CD14-positive monocyte (primary cell): ENCODE measurements around the gene CES1. TPM values are rescaled to one million over a fixed set of nuclear protein-coding genes. Genes with fewer than 3 reads are reported as not detected.
"Not testable (repeated sequence)": the region's sequence is repeated elsewhere in the genome, so short reads cannot be mapped to it uniquely, and the experiment has no call there.

Source experiments
- DNase-seq, 3 donors: peaks; one replicate each; pipeline ENCODE4 v3.0.0-alpha.2; 2011 to 2022
- H2AFZ ChIP-seq: 2 replicates; pipeline ENCODE4 v1.6.0; 2012; ENCODE audit warnings: mild to moderate bottlenecking, low read depth, low read length, inconsistent platforms; ENCODE audit not compliant: insufficient read depth, poor library complexity, severe bottlenecking
- H3K27ac ChIP-seq, 2 donors: 1 replicate in 1 of 2; 2 replicates in 1 of 2; pipeline ENCODE4 v1.5.1; 2012 to 2013; ENCODE audit warnings: low read length in 2 of 2, control low read depth in 1 of 2, inconsistent platforms in 1 of 2, low read depth in 1 of 2, mild to moderate bottlenecking in 1 of 2
- H3K27me3 ChIP-seq, 2 donors: one replicate each; pipeline versions ENCODE4 v1.6.0 to v1.6.1; 2011 to 2013; ENCODE audit warnings: low read length in 2 of 2; ENCODE audit not compliant: control insufficient read depth in 2 of 2, insufficient read depth in 2 of 2
- H3K36me3 ChIP-seq, 2 donors: replicated peaks in 1 of 2; 1 replicate in 1 of 2; 2 replicates in 1 of 2; pipeline versions ENCODE4 v1.5.1 to v1.6.1; 2012 to 2013; ENCODE audit warnings: low read length in 2 of 2, control low read depth in 1 of 2, inconsistent platforms in 1 of 2, mild to moderate bottlenecking in 1 of 2; ENCODE audit not compliant: insufficient read depth in 2 of 2, control insufficient read depth in 1 of 2
- H3K4me1 ChIP-seq, 2 donors: 1 replicate in 1 of 2; 2 replicates in 1 of 2; pipeline versions ENCODE4 v1.5.1 to v1.6.1; 2012 to 2013; ENCODE audit warnings: low read length in 2 of 2, control low read depth in 1 of 2, inconsistent platforms in 1 of 2, mild to moderate bottlenecking in 1 of 2, moderate library complexity in 1 of 2; ENCODE audit not compliant: insufficient read depth in 2 of 2, control insufficient read depth in 1 of 2
- H3K4me2 ChIP-seq: replicated peaks from 2 replicates; pipeline ENCODE3; 2012; ENCODE audit warnings: low read length, moderate library complexity, mild to moderate bottlenecking; ENCODE audit not compliant: poor library complexity, severe bottlenecking; ENCODE audit errors: extremely low read depth
- H3K4me3 ChIP-seq, 3 experiments: fragments of 200-600 bp in 1 of 3; sonication (generic) in 1 of 3; replicated peaks in 1 of 3; 1 replicate in 2 of 3; 2 replicates in 1 of 3; pipeline ENCODE4 v1.5.1; 2011 to 2013; ENCODE audit warnings: low read length in 3 of 3, mild to moderate bottlenecking in 3 of 3, control low read depth in 2 of 3, low read depth in 2 of 3, inconsistent platforms in 1 of 3, moderate library complexity in 1 of 3
- H3K79me2 ChIP-seq: 2 replicates; pipeline ENCODE4 v1.6.0; 2012; ENCODE audit warnings: mild to moderate bottlenecking, control low read depth, inconsistent platforms, low read length, moderate library complexity; ENCODE audit not compliant: insufficient read depth
- H3K9ac ChIP-seq: 2 replicates; pipeline ENCODE4 v1.6.0; 2017; ENCODE audit warnings: low read length, mild to moderate bottlenecking; ENCODE audit not compliant: insufficient read depth, poor library complexity, severe bottlenecking
- H3K9me3 ChIP-seq, 2 donors: replicated peaks in 1 of 2; 1 replicate in 1 of 2; 2 replicates in 1 of 2; pipeline versions ENCODE4 v1.5.1 to v1.6.1; 2012 to 2013; ENCODE audit warnings: low read length in 2 of 2, control low read depth in 1 of 2; ENCODE audit not compliant: control insufficient read depth in 1 of 2, insufficient read depth in 1 of 2
- H4K20me1 ChIP-seq: 2 replicates; pipeline ENCODE4 v1.6.0; 2012; ENCODE audit warnings: mild to moderate bottlenecking, low read length, control low read depth, moderate library complexity; ENCODE audit not compliant: insufficient read depth
- H3K27ac Mint-ChIP-seq, 7 donors: one replicate each; pipeline ENCODE4 v1.8.0; 2020; ENCODE audit warnings: mild to moderate bottlenecking in 7 of 7, mixed read lengths in 7 of 7, moderate library complexity in 6 of 7, inconsistent platforms in 2 of 7
- H3K27me3 Mint-ChIP-seq, 3 donors: one replicate each; pipeline ENCODE4 v1.8.0; 2021 to 2022; ENCODE audit warnings: low read depth in 3 of 3, mild to moderate bottlenecking in 3 of 3, mixed read lengths in 3 of 3, moderate library complexity in 3 of 3, inconsistent platforms in 1 of 3
- H3K36me3 Mint-ChIP-seq, 2 donors: one replicate each; pipeline ENCODE4 v1.8.0; 2020; ENCODE audit warnings: mixed read lengths in 2 of 2, inconsistent platforms in 1 of 2, mild to moderate bottlenecking in 1 of 2
- H3K4me1 Mint-ChIP-seq: one replicate; pipeline ENCODE4 v1.8.0; 2020; ENCODE audit warnings: mild to moderate bottlenecking, mixed read lengths
- H3K4me3 Mint-ChIP-seq, 2 donors: one replicate each; pipeline ENCODE4 v1.8.0; 2020; ENCODE audit warnings: mild to moderate bottlenecking in 2 of 2, mixed read lengths in 2 of 2, moderate library complexity in 1 of 2
- H3K9me3 Mint-ChIP-seq, 7 donors: one replicate each; pipeline ENCODE4 v1.8.0; 2020 to 2022; ENCODE audit warnings: mixed read lengths in 7 of 7, mild to moderate bottlenecking in 6 of 7, moderate library complexity in 6 of 7, inconsistent platforms in 2 of 7
- WGBS: methylation state at CpG from one replicate; pipeline ENCODE4 v1.1.5; 2013; ENCODE audit warnings: missing lambda C conversion rate; ENCODE audit not compliant: insufficient coverage; 5-methylcytosine and 5-hydroxymethylcytosine counted together
- intact Hi-C, 2 donors: fragments of 100-400 bp; cut with micrococcal nuclease; formaldehyde crosslinking; loops; one replicate each; pipeline versions ENCODE4 v1.15.0 to v1.15.1; 2023
- polyA plus RNA-seq, 3 donors: library from polyadenylated mRNA; depleted of rRNA in 1 of 3; unstranded in 2 of 3; stranded (reverse) in 1 of 3; fragments of 300-500 nt in 2 of 3; fragments of >200 nt in 1 of 3; fragmentation: Illumina TruSeq in 2 of 3; gene quantifications; 1 replicate in 2 of 3; 2 replicates in 1 of 3; pipeline ENCODE4 v1.2.3, GENCODE V29; 2012 to 2021
- TF ChIP-seq, protein P1 (sequence below): fragments of 200-600 bp; IDR thresholded peaks from one replicate; pipeline ENCODE4 v1.8.0; 2022; ENCODE audit warnings: antibody characterized with exemption, mild to moderate bottlenecking

The CES1 gene
- polyA plus RNA-seq, 3 donors = 38.4 to 190 (median 62.0) TPM

DNA sequence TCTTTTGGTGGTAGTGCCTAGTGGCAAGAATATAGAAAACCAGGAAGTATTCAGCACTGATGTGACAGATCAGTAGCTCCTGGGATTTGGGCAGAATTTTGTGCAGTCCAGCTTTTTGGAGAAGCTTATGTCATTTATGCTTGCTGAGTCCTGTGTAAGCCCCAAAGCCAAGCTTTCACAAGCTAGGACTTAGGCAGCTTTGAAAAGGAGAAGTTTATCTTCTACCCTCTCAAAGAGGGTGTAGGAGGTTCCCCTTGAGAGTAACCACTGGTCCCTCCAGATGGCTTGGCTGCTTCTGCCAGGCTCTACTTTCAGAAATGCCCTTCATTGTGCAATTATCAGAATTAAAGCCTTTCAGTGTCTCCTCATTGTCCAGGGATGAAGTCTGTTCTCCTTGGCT is 78.8 kb downstream of the CES1 start:
- peak; percentile 44 to 72 (median 59) for DNase-seq
- H3K4me3 Mint-ChIP-seq = no peak overlapping the region
- H2AFZ ChIP-seq = no peak overlapping the region

GRCh38 chr16:55753145-55753631 is 79.7 kb downstream of the CES1 start:
- not testable (repeated sequence) for H3K27me3 Mint-ChIP-seq, H4K20me1 ChIP-seq, H2AFZ ChIP-seq, H3K36me3 ChIP-seq, H3K79me2 ChIP-seq, H3K36me3 Mint-ChIP-seq, H3K4me3 ChIP-seq, H3K27me3 ChIP-seq, H3K9ac ChIP-seq, H3K4me2 ChIP-seq
- H3K4me1 ChIP-seq = peaks cover 36 to 54% of the 10 kb centered on the region in 2 donors
- H3K9me3 ChIP-seq = peaks cover 29 to 67% of the 10 kb centered on the region in 2 donors
- WGBS = 8% methylated on average over 2 of the region's 4 CpGs
- intact Hi-C loops = loop anchor here in 1 of 2 donors (2.0 to 5.0 kb wide), 3 partner anchors 41 to 316 kb away; no protein-coding TSS in a partner anchor
- Mint-ChIP-seq H3K27ac (peak overlapping the region; percentile 92 to 98 (median 94)), H3K4me1 (peaks cover 47% of the 10 kb centered on the region), H3K9me3 (peaks cover 30 to 62% (median 49%) of the 10 kb centered on the region in 7 donors), H3K4me3 (peak overlapping the region in 1 of 2 donors; percentile 57)
- DNase-seq = peak; percentile 66 to 86 (median 70)
- peak overlapping the region; percentile 62 to 92 for H3K27ac ChIP-seq

More for the DNA sequence above, 78.8 kb downstream of the CES1 start:
- Mint-ChIP-seq H3K9me3 (peaks cover 31 to 67% (median 49%) of the 10 kb centered on the region in 7 donors), H3K4me1 (peaks cover 52% of the 10 kb centered on the region), H3K36me3 (peaks cover 0 to 5% of the 10 kb centered on the region in 2 donors), H3K27ac (peak overlapping the region in 6 of 7 donors; percentile 92 to 98 (median 94)), H3K27me3 (peaks cover 0 to 6% (median 0%) of the 10 kb centered on the region in 3 donors)
- no peaks in the 10 kb centered on the region for H3K79me2 ChIP-seq
- H3K4me2 ChIP-seq = peak overlapping the region; percentile 30
- no peak overlapping the region for H3K9ac ChIP-seq
- peak overlapping the region; percentile 62 to 92 for H3K27ac ChIP-seq
- peaks cover 30 to 70% of the 10 kb centered on the region in 2 donors for H3K9me3 ChIP-seq
- H4K20me1 ChIP-seq = no peaks in the 10 kb centered on the region
- H3K36me3 ChIP-seq = no peaks in the 10 kb centered on the region
- no peaks in the 10 kb centered on the region for H3K27me3 ChIP-seq
- intact Hi-C loops = loop anchor here in 1 of 2 donors (5.0 kb wide), 2 partner anchors 42 to 317 kb away; no protein-coding TSS in a partner anchor
- peak overlapping the region in 1 of 3 experiments; percentile 46 for H3K4me3 ChIP-seq
- TF ChIP-seq, protein P1, sequence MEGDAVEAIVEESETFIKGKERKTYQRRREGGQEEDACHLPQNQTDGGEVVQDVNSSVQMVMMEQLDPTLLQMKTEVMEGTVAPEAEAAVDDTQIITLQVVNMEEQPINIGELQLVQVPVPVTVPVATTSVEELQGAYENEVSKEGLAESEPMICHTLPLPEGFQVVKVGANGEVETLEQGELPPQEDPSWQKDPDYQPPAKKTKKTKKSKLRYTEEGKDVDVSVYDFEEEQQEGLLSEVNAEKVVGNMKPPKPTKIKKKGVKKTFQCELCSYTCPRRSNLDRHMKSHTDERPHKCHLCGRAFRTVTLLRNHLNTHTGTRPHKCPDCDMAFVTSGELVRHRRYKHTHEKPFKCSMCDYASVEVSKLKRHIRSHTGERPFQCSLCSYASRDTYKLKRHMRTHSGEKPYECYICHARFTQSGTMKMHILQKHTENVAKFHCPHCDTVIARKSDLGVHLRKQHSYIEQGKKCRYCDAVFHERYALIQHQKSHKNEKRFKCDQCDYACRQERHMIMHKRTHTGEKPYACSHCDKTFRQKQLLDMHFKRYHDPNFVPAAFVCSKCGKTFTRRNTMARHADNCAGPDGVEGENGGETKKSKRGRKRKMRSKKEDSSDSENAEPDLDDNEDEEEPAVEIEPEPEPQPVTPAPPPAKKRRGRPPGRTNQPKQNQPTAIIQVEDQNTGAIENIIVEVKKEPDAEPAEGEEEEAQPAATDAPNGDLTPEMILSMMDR = no peak
- peaks cover 36 to 54% of the 10 kb centered on the region in 2 donors for H3K4me1 ChIP-seq

Other genes with a start within 250 kb of the CES1 start
- not detected for gene SLC6A2, start 177.1 kb downstream of the CES1 start, polyA plus RNA-seq
- gene CES5A, start 42.3 kb upstream of the CES1 start, polyA plus RNA-seq = not detected